HG02798 (cell line): ENCODE measurements around the gene LMO7.
A peak's percentile ranks its signal among the peaks of the same experiment; 100 is the strongest.

Experiments used
- ATAC-seq: cut with Tn5 transposase; IDR thresholded peaks from one replicate; pipeline ENCODE4 v1.9.1; 2021; ENCODE audit warnings: mild to moderate bottlenecking; ENCODE audit not compliant: unreplicated experiment, poor library complexity

LMO7 gene

DNA sequence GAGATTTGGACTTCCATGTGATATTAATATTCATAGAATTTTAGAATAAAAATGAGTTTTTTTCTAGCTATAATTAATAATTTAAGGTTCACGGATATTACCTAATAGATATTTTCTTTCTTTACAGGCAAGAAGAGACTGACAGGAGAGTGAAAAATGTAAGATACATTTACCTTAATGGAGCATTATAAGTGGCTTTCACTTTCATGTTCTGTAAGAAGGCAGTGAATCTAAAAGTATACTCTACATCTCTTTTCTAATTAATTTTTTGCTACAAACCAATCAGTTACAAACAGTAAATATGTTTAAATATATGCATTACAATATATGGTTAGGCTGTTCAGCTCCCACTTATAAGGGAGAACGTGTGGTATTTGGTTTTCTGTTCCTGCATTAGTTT lies 159.1 kb downstream of the LMO7 start:
- peak; percentile 47 for ATAC-seq

DNA sequence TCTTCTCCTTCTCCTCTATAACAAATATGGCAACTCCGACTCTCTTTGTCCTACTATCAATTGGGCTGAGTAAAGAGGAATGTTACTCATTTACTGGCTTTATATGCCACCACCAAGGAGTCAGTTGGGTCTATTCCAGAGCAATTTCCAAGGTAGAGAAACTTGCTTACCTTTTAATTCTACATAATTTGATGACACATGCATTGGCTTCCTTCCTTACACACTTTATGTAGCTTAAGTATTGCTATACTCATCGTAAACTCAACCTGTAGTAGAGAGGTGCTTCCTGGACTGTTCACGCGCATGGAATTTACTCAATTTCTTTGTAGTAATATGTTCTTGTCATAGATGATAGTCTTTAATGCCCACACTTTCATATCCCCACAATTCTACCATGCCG lies 160.7 kb downstream of the LMO7 start:
- ATAC-seq, result no peak

DNA sequence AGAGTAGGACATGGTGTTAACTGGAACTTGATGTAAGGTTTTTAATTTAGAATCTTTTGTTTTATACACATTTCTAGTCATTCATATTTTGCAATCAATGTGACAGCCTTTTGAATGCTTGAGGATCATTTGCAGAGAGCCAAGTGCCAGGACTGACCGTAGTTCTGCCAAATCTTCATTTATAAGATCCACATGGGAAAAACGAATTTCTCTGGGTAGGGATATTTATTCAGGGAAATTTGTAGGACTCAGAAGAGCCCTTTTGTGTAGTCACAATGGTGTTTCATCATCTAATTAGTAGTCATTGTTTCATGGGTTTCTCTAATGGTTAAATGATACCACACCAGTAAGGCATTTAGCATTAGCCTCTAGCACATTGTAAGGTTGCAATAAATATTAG lies 161.1 kb downstream of the LMO7 start:
- ATAC-seq, result no peak

DNA sequence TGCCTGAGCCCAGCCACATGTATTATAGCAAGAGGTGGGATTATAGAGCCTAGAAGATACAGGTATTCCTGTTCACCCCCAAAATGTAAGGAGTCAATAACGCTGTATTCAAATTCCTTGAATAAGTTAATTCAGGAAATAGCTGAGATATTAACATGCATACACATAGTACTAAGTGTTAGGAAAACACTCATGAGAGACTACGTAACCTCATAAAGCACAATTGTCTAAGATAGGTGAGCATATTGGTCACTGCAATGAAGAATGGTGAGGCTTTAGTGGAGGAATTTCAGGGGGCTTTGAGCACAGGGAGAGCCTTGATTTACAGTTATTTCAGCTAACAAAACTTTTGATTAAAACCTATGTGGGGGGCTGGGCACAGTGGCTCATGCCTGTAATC lies 161.6 kb downstream of the LMO7 start:
- no peak for ATAC-seq

DNA sequence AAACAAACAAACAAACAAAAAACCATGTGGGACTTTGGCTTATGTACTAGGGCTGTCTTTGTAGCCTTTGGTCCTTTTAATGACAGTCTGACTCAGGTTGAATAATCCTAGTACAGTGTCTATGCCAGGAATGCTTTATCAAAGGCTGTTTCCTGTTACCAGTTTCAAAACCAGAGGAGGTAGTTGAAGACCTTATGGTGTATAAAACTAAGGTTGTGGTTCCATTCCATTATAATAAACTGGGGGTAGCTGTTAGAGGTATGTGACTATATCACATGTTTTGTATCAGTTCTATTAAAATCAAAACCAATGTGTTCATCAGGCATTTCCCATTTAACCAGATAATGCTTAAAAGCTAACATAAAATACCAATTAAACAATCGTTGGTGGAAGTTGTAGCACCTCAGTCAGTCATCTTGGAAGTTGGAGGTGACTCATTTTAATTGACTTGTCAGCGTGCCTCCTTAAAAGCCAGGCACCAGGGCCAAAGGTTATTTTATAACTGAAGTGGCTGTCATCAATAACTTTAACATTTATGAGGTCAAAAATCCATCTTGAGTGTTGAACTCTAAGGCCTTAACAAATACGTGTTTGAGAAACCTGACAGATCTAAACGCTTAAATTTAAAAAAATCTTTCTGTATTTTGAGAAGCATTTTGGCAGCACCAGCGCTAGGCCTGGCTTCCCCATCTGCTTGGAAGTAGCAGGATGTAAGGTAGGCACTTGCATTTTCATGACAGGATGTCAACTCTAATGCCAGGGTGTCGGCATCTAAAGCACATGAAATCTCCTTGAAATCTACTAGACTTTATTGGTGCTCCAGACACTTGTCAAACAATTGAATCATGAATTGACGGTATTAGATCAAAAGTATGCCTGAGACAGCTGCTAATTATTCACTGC lies 162.5 kb downstream of the LMO7 start:
- no peak for ATAC-seq

DNA sequence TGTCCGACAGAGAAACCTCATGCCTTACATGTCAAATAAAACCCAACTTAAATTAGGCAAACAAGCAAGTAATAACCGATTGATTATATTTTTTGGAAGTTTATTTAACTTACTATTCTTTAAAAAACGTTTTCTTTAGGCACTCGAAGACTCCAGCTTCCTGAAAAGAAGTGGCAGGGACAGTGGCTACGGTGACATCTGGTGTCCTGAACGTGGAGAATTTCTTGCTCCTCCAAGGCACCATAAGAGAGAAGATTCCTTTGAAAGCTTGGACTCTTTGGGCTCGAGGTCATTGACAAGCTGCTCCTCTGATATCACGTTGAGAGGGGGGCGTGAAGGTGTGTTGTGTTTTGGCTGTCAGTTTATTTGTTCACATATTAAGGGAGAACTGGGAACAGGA lies 164.4 kb downstream of the LMO7 start:
- no peak for ATAC-seq

DNA sequence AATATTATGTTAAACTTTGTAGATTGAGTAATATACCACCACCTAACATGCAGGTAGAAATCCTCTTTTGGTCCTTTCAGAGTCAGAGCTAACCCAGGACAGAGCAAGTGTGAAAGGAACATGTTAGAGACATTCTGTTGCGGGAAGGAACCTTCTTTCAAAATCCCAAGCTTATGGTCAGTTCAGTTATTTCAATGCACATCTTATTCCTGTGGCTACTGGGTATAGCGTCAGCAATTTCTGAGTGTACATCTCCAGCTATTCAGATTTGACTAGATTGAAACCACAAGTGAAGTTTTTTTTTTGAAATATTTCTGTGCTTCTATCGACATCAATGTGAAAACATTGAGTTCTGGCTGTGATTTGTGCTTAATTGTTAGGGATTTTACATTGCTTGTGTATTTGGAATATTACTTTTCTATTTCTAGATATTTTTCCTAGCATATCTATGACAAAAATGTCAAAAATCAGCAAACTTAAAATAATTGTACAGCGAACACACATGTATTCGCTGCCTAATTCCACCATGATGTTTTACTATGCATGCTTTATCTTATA lies 165.3 kb downstream of the LMO7 start:
- no peak for ATAC-seq

DNA sequence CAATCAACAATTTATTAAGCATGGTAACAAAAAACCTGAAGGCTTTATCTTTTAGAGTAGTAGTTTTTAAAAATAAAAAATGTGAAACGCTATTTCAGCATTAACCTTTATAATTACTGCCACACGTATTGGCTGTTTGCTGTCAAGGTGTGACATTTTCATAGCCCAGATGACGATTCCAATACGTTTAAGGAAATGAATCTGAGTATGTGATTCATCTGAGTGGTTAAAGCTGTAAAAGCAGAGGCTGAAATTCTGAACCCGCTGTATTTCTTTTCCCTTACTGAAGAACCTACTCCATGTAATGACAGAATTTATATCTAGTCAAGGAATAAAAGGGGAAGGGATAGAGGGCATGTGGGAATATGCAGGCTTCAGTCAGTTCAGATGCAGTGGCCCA lies 166.0 kb downstream of the LMO7 start:
- no peak for ATAC-seq

DNA sequence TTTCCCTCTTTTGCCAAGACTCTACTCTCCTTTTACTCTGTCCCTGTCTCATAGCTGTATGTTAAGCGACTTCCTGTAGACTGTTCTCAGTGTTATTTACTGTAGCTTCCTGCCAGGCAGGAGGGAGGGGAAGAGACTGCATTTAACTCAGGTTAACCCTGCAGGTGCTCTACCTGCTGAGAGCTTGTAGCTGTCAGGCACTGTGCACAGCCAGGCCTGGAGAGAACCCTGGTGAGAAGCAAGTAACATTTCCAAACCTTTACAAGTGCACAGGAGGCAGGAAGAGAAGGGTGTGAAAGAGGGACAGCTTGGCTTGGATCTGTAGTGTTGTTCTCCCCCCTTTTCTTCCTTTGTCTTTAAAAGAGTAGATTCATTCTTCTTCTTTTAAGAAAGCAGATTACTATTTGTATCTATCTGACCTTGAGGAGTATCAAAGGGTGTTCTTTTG lies 167.1 kb downstream of the LMO7 start:
- ATAC-seq, result peak; percentile 51

DNA sequence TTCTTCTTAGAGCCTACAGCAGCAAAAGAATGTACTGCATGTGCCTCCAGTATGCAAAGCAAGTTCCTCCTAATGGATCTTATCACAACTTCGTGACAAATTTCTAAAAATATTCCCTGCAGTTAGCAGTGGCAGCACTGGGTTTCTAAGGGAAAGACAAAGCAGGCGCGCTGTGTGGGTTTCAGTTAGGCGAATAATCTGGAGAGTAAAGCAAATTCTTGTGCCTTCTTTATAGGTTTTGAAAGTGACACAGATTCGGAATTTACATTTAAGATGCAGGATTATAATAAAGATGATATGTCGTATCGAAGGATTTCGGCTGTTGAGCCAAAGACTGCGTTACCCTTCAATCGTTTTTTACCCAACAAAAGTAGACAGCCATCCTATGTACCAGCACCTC lies 167.9 kb downstream of the LMO7 start:
- ATAC-seq, result no peak

DNA sequence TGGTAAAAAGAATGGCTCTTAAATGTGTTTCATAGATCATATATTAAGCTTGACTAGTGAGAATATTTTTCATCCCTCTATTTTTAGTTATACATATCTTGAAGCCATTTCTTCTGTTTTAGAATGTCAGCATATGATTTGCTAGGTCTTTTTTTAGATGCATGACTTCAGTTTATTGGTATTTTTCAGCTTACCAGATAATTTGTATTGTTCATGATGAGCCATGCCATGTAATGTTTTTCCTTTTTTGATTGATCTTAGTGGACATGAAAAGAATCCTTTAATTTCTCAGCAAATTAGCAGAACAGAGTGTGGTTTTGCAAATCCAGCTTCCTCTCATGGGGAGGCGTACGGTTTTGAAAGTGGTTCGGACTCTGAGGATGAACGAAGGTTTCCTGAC lies 168.5 kb downstream of the LMO7 start:
- no peak for ATAC-seq

DNA sequence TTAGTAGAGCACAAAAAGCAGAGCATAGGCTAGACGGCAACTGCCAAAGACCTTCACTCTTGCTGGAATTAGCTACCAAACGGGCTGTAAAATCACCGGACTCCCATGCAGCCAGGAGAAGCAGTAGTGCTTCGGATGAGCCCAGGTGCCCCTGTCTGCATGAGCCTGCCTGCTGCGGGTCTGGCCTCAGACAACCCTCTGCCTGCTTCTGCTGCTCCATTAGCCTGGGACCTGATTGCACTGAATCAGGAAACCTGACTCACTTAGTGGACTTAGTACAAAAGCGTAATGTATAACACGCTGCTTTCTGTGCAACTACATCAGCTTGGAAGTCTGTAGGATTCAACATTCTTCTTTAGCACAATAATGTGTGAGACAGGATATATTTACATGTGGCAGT lies 170.0 kb downstream of the LMO7 start:
- ATAC-seq, result no peak

DNA sequence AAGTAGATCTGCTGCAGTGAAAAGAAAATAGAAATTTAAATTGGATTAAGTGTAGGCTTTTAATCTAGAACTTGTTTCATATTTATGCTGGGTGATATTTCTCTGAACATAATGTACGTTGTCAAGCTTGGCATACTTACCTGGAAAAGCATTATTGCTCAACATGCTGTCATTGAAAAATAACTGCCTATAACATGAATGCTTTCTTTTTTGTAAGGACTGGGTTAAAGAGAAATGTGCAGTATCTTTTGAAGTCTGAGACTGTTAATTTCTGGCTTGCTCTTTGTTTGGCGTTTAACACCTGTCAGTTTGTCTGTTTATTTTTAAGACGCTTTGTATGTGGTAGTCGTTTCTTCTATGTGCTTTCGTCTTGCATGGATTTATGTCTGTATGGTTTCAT lies 175.2 kb downstream of the LMO7 start:
- ATAC-seq, result no peak

DNA sequence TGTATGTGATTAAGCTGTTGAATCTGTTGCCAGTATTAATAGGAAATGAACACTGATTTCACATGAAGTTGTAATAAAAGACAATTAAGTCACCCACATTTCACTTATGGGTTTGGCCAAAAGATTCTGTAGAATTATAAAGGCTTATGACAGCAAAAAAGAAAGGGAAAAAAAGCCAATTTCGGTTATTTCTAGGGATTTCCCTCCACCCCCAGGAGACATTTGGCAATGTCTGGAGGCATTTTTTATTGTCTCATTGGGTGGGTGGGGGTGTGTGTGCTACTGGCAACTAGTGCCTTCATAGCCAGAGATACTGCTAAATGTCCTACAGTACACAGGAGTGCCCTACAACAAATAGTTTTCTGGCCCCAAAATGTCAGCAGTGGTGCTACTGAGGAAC lies 175.7 kb downstream of the LMO7 start:
- no peak for ATAC-seq

DNA sequence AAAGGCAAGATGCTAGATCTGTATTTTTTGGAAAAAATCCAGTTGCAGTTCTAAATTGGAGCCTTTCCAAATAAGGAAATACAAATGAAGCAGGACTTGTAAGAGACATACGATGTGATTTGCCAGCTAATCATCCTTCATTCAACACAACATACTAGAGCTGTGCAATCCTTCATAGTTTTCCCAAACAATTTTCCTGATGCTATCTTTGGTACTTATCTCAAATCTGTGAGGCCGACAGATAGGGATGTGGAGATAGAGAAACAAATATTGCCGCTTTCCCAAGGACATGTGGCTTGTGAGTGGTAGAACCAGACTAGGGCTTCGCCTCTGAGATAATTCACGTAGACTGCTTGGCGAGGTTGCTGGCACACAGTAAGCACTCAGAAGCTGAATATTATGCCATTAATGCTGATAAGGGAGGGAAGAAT lies 176.6 kb downstream of the LMO7 start:
- no peak for ATAC-seq

DNA sequence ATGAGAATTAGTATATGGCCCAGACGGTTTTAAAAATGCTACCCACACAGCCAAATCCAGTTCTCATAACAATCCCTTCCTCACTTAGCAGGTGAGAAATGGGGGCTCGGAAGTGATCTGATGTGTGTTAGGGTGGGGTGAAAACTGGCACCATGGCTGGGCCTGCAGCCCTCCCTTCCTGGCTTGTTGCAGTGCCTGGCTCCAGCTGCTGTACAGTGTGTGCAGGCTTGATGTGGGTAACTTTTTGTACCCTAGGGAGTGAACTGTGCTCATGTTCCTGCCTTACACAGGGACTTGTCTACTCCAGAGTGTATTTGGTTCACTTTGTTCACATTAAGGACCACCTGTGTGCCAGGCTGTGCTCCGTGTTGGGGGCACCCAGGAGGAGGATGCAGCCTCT lies 177.2 kb downstream of the LMO7 start:
- ATAC-seq, result no peak

DNA sequence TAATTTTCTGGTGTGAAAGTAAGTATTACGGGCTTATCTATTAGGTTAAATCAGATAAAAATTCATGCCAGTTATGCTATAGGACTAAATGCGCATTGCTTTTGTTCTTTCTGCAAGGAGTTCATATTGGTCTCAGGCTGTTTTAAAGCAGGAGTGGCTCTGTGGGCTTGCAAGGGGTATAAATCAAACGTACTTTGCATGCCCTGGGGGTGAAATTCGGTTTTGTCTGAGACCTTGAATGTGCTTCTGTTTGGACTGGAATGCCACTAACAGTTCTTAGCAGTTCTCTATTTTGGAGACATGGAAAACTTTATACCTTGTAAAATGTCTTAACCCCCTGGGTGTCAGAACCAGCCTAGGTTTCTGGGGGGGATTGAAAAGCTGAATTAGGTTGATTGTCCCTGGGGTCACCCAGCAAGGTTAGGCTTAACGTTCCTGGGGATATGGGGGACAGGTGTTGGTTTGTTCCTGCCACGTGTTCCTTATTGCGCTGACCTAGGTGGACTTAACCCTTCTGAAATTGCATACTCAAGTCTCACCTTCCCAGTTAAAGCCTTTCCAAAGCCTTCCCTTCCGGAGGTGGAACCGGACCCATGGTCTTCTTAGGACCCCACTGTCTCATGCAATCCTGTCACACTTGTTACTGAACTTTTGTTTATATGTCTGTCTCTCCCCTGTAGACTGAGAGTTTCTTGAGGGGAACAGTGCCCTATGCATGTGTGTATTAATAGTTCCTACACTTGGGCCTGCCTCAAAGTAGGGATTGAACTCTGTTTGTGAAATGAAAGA lies 182.2 kb downstream of the LMO7 start:
- ATAC-seq, result no peak

DNA sequence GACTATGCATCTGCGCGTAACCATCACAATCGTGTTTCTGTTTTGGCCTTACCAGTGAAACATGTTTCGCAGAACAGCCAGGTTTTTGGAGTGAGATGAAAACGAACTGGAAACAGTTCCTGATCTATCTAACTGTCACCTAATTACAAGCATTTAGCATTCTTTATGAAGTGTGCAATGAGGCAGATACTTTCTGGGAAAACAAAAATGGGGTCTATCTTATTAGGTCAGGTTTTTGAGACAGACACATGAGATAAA lies 182.8 kb downstream of the LMO7 start:
- ATAC-seq, result no peak

DNA sequence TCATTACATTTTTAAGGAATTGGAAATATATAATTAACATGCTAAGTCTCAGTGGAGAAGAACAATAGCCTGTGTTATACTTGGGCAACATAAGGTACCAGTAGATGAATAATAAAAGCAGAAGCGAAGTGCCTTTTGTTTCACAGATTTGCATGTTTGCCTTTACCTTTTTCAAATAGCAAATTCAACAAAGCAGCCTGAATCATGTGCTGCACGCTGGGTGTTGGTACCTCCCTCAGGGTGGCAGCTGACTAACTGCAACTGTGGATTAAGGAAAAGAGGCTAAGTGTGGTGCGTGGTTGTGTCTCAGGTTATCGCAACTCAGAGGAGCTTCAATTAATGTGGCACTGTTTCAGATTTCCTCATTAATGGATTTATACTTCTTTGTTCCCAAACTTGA lies 189.0 kb downstream of the LMO7 start:
- no peak for ATAC-seq

DNA sequence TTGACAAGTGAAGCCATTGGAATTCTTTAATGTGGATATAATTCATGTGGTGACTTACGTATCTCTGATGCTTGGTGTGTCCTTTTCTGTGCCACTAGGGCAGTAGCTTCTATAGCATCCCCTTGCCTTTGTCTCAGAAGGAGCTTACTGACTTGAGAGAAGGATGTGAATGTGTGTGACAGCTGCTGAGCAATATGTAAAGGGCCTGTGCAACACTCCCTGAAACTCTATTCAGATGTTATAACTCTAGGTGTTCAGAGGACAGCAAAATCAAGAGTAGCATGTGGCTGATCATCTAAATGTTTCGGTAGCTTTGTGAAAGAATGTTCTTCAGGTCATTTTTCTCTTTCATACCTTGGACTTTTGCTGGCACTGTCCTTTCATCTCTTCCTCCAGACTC lies 189.5 kb downstream of the LMO7 start:
- peak; percentile 45 for ATAC-seq

DNA sequence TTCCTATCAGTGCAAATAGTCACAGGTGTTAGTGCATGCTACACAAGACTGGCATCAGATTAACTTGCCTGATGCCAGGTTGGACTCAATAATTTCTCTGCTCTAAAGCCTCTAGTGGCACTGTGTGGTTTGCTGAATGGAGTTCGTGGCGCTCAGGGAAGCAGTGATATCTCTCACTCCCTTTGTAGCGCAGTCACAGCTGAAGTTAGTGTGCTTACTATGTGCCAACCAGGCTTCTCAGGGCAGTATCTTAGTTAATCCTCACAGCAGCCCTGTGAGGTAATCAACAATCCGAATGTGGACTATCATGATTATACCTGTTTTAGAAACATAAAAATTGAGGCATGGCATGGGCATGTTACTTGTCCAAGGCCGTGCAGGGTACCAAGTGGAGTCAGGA lies 190.3 kb downstream of the LMO7 start:
- ATAC-seq, result no peak

DNA sequence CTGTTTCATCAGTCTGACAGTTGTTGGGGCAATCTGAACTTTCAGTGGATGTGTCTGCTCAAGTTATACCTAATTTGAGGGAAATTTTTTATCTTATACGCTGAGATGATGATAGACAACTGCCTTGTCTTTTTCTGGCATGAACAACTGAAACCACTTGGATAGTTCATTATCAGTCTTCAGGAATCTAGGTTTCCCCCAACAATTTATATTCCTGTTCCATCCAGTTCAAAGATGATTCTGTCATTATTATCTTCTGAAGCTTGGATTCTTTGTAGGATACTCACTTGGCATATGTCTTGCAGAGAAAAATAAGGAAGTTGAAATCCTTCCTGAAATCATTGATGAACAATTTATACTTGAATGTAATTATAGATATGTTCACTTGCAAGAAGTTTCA lies 193.7 kb downstream of the LMO7 start:
- ATAC-seq, result no peak
